ENCODE data around the gene ABCD4.

- TF ChIP-seq CTCF (IDR thresholded peaks at IDR 0.05) (no peak), POLR2A (IDR thresholded peaks at IDR 0.05) (no peak), POLR2AphosphoS5 (IDR thresholded peaks at IDR 0.05) (no peak)
Measured at GRCh38 chr14:74348241-74348734, 45.6 kb upstream of the ABCD4 start, which contains the start of gene VRTN.

Measured in breast epithelium (tissue), 3 donors.